ENCODE results near the gene SYT1.

Gene SYT1

DNA sequence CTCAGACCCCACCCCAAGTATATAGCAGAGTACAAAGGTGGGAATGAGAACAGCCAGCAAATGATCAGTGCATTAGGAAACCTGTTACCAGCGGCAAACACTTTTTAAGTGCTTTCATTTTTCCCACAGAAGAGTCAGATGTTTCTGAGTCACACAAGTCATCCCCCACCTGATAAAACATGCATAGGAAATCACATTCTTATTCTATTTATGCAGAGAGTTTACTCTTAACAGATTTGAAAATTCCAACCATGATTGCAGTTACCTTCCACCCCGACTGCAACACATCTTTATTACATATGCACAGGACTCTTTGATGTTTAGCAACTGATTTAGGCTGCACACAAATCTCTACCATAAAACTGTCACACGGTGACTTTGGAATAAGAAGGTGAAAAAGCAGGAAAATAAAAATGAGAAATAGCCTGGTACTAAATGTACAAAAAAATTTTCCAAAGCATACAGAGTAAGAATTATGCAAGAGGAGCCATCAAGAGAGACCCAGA, 589.8 kb downstream of the SYT1 start:
- DNase-seq = no peak

- DNase-seq = no peak
Measured at GRCh38 chr12:79455286-79455685, 590.7 kb downstream of the SYT1 start.

DNA sequence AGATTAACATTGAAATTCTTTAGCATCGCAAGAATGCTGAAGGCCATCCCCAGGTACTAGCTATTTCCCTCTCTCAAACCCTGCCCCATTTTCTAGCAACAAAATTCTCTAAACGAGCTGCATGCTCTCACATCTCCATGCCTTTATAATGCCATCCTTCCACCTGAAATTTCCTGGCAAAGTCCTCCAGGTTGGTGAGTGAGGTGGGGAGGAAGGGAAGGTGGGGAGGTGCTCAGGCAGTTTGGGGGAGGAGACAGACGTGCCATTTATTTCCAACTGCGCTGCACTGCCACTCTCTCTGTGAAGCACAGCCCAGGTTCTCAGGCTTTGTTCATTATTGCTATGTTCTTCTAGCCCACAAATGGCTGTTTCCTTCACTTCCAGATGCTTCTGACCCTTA, 617.7 kb downstream of the SYT1 start:
- no peak for DNase-seq

GRCh38 chr12:79482921-79483320, 618.3 kb downstream of the SYT1 start:
- no peak for DNase-seq

DNA sequence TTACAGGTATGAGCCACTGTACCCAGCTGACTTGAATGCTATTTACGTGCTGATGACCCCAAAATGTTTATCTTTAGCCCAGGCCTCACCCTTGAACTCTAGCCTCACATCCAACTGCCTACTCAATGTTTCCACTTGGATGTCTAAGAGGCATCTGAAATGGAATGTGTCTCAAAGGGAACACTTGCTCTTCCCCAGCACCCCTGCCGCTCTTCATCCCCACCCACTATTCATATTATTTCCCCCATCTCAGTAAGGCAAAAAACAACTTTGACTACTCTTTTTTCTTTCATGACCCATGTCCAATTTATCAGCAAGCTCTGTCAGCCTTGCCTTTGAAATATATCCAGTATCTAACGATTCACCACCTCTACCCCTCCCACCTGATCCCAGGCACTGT, 621.6 kb downstream of the SYT1 start:
- DNase-seq = no peak

- DNase-seq = no peak
Measured at GRCh38 chr12:79487386-79488110, 623.0 kb downstream of the SYT1 start.

Data from DMS153 (cell line).